PC-9 (cell line): Measurements from ENCODE around the gene SAPCD2.

Experiments
- EZH2 ChIP-seq: fragments of 200-600 bp; sonication (generic); IDR thresholded peaks from 2 replicates; pipeline ENCODE4 v1.8.0; 2017; ENCODE audit warnings: antibody characterized with exemption, low read depth
- TF ChIP-seq, protein P1 (sequence below): fragments of 200-600 bp; sonication (generic); conservative IDR thresholded peaks from 2 replicates; pipeline ENCODE4 v1.6.1; 2017; ENCODE audit warnings: mixed run types, antibody characterized with exemption, mild to moderate bottlenecking, moderate library complexity

- TF ChIP-seq, protein P1, sequence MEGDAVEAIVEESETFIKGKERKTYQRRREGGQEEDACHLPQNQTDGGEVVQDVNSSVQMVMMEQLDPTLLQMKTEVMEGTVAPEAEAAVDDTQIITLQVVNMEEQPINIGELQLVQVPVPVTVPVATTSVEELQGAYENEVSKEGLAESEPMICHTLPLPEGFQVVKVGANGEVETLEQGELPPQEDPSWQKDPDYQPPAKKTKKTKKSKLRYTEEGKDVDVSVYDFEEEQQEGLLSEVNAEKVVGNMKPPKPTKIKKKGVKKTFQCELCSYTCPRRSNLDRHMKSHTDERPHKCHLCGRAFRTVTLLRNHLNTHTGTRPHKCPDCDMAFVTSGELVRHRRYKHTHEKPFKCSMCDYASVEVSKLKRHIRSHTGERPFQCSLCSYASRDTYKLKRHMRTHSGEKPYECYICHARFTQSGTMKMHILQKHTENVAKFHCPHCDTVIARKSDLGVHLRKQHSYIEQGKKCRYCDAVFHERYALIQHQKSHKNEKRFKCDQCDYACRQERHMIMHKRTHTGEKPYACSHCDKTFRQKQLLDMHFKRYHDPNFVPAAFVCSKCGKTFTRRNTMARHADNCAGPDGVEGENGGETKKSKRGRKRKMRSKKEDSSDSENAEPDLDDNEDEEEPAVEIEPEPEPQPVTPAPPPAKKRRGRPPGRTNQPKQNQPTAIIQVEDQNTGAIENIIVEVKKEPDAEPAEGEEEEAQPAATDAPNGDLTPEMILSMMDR, result no peak
- no peak for TF ChIP-seq EZH2
Observed at GRCh38 chr9:137080260-137081122, 10.1 kb upstream of the SAPCD2 start.
